Measurements from ENCODE around the gene SMIM38. TPM values are rescaled to one million over a fixed set of nuclear protein-coding genes. Genes with fewer than 3 reads are reported as not detected.

SMIM38 gene
- total and polyA plus RNA-seq, 2 donors from 2014 or later, result 0.19 to 0.63 TPM

DNA sequence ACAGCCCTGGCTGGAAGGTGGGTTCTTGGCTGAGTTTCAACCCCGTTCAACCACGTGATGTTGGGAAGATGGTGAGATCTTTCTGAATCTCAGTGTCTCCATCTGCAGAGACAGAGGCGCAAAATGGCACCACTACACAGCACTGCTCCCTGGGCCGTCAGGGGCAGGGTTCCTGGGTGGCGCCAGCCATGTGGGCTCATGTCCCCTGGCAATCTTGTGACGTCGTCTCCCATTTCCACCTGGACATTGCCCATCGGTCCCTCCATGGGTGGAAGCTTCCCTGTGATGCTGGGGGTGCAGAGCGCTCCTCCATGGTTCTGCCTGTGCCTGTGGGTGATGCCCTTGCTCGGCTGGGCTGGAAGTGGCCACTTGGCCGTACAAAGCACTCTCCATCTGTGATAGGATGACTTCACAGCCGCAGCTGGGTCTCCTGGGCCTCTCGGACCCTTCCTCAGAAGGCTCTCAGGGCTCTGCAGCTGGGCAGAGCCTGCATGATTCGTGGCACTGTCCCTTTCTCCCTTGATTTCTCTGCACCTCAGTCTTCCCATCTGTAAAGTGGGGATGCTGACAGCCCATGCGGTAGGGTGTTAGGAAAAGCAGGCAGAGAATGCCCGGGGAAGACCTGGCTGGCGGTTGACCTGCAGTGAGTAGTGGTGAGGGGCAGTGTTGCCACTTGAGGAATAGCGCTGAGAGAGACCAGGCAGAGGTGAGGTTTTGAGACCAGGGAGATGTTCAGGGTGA, 35.2 kb downstream of the SMIM38 start:
- DNase-seq, result no peak
- Histone ChIP-seq H3K27ac (ENCODE audit: low read depth in 2 of 2, low read length in 2 of 2) (no peak overlapping the region), H3K27me3 (ENCODE audit: control insufficient read depth, insufficient read depth, low read length) (no peaks in the 10 kb centered on the region), H3K4me3 (ENCODE audit: low read length in 3 of 3) (no peak overlapping the region), H3K9ac (ENCODE audit: low read length in 3 of 3) (no peak overlapping the region), H3K4me1 (ENCODE audit: control insufficient read depth in 2 of 3, insufficient read depth in 2 of 3, low read depth in 1 of 3, low read length in 3 of 3) (peaks cover 0 to 4% (median 0%) of the 10 kb centered on the region in 3 donors), H3K36me3 (ENCODE audit: control insufficient read depth in 2 of 3, insufficient read depth in 3 of 3, low read length in 3 of 3) (no peaks in the 10 kb centered on the region), H3K9me3 (ENCODE audit: control insufficient read depth in 2 of 3, insufficient read depth in 1 of 3, low read length in 3 of 3) (peaks cover 0 to 14% (median 2%) of the 10 kb centered on the region in 3 donors)
- FAIRE-seq, result no peak
- intact Hi-C loops (cut with DNase I), result no loop called here
- TF ChIP-seq, protein P1, sequence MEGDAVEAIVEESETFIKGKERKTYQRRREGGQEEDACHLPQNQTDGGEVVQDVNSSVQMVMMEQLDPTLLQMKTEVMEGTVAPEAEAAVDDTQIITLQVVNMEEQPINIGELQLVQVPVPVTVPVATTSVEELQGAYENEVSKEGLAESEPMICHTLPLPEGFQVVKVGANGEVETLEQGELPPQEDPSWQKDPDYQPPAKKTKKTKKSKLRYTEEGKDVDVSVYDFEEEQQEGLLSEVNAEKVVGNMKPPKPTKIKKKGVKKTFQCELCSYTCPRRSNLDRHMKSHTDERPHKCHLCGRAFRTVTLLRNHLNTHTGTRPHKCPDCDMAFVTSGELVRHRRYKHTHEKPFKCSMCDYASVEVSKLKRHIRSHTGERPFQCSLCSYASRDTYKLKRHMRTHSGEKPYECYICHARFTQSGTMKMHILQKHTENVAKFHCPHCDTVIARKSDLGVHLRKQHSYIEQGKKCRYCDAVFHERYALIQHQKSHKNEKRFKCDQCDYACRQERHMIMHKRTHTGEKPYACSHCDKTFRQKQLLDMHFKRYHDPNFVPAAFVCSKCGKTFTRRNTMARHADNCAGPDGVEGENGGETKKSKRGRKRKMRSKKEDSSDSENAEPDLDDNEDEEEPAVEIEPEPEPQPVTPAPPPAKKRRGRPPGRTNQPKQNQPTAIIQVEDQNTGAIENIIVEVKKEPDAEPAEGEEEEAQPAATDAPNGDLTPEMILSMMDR (IDR thresholded peaks at IDR 0.05; ENCODE audit: borderline replicate concordance, extremely low read depth, insufficient read depth), result no peak

DNA sequence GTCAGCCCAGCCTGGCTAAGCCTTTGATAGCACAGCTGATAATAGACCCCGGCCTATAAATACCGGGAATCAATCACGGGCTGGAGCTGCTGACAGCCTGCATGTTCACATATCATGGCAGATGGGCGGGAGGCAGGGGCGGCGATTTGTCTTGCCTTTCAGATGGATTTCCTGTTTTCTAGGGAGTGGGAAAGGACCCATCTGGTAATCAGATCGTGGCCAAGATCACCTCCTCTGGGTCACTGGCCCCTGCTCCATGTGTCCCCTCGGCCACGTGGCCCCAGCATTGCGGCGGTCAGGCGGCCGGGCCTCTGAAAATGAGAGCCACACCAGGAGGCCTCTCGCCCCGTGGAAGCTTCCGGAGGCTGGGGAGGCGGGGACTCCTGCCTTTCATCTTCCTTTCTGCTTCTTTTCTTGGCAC, 36.6 kb downstream of the SMIM38 start:
- DNase-seq (peak in 4 of 5 donors; percentile 59 to 80 (median 68)), FAIRE-seq (no peak)
- H3K27ac ChIP-seq (ENCODE audit: low read depth in 2 of 2, low read length in 2 of 2), result no peak overlapping the region
- peaks cover 0 to 14% (median 2%) of the 10 kb centered on the region in 3 donors for H3K9me3 ChIP-seq (ENCODE audit: control insufficient read depth in 2 of 3, insufficient read depth in 1 of 3, low read length in 3 of 3)
- H3K27me3 ChIP-seq (ENCODE audit: control insufficient read depth, insufficient read depth, low read length), result no peaks in the 10 kb centered on the region
- H3K4me3 ChIP-seq (ENCODE audit: low read length in 3 of 3), result no peak overlapping the region
- H3K9ac ChIP-seq (ENCODE audit: low read length in 3 of 3), result no peak overlapping the region
- peaks cover 0 to 4% (median 0%) of the 10 kb centered on the region in 3 donors for H3K4me1 ChIP-seq (ENCODE audit: control insufficient read depth in 2 of 3, insufficient read depth in 2 of 3, low read depth in 1 of 3, low read length in 3 of 3)
- TF ChIP-seq, protein P1 (IDR thresholded peaks at IDR 0.05; ENCODE audit: borderline replicate concordance, extremely low read depth, insufficient read depth), result no peak
- no peaks in the 10 kb centered on the region for H3K36me3 ChIP-seq (ENCODE audit: control insufficient read depth in 2 of 3, insufficient read depth in 3 of 3, low read length in 3 of 3)
- intact Hi-C loops (cut with DNase I), result no loop called here

DNA sequence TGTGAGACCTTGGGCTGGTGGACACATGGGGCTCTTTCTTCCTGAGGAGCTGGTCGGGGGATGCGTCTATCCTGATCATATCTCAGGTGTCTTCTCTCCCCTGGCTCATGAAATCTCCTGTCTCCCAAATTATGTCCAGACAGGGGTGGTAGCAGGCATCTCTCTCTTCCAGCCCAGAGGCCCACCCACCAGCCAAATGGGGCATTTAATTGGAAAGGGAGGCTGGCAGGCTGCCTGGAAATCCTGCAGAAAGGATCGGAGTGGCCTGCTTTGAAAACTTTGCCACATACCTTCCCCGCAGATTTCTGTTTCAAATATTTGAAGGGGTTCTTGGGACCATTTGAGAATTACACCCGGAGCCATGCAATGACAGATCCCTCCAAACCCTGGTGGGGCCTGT, 37.4 kb downstream of the SMIM38 start:
- FAIRE-seq, result no peak
- intact Hi-C loops (cut with DNase I), result no loop called here
- H3K36me3 ChIP-seq (ENCODE audit: control insufficient read depth in 2 of 3, insufficient read depth in 3 of 3, low read length in 3 of 3), result no peaks in the 10 kb centered on the region

More for the DNA sequence above, 37.4 kb downstream of the SMIM38 start:
- no peak overlapping the region for H3K9ac ChIP-seq (ENCODE audit: low read length in 3 of 3)
- DNase-seq, result peak in 3 of 5 donors; percentile 24 to 42 (median 33)
- H3K27ac ChIP-seq (ENCODE audit: low read depth in 2 of 2, low read length in 2 of 2), result no peak overlapping the region
- H3K9me3 ChIP-seq (ENCODE audit: control insufficient read depth in 2 of 3, insufficient read depth in 1 of 3, low read length in 3 of 3), result peaks cover 0 to 9% (median 2%) of the 10 kb centered on the region in 3 donors
- peaks cover 0 to 4% (median 0%) of the 10 kb centered on the region in 3 donors for H3K4me1 ChIP-seq (ENCODE audit: control insufficient read depth in 2 of 3, insufficient read depth in 2 of 3, low read depth in 1 of 3, low read length in 3 of 3)
- TF ChIP-seq, protein P1 (IDR thresholded peaks at IDR 0.05; ENCODE audit: borderline replicate concordance, extremely low read depth, insufficient read depth), result no peak
- H3K4me3 ChIP-seq (ENCODE audit: low read length in 3 of 3), result no peak overlapping the region
- no peaks in the 10 kb centered on the region for H3K27me3 ChIP-seq (ENCODE audit: control insufficient read depth, insufficient read depth, low read length)

Data from kidney (tissue), 14 donors.